GM21515 (cell line): ENCODE data around the gene CAPN7.
"Not testable (repeated sequence)": the region's sequence is repeated elsewhere in the genome, so short reads cannot be mapped to it uniquely, and the experiment has no call there.

Experiments
- ATAC-seq: cut with Tn5 transposase; IDR thresholded peaks from one replicate; pipeline ENCODE4 v1.9.1; 2021; ENCODE audit not compliant: unreplicated experiment

The CAPN7 gene

GRCh38 chr3:15205934-15206661 lies at the start of gene CAPN7:
CAPN7 (plus strand) TSS chr3:15206246; CDS start chr3:15206496, 250 bp downstream.
- peak; percentile 84 for ATAC-seq

- no peak for ATAC-seq
Measured at GRCh38 chr3:15157441-15157840, 48.6 kb upstream of the CAPN7 start.

- no peak for ATAC-seq
Measured at GRCh38 chr3:15159501-15160136, 46.4 kb upstream of the CAPN7 start.

DNA sequence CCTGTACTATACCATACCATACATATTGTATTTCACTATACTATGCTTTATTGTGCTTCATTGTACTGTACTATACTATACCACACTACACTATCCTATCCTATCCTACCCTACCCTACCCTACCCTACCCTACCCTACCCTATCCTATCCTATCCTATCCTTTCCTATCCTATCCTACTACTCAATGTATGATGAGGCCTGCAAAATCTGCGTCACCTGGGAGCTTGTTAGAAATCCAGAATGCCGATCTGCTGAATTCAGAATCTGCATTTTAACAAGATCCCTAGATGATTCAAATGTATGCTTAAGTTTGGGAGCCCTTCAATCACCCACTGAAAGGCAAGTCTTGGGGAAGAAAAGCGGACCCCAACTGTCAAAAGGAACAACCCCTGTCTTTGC lies 45.4 kb upstream of the CAPN7 start:
- ATAC-seq = no peak

DNA sequence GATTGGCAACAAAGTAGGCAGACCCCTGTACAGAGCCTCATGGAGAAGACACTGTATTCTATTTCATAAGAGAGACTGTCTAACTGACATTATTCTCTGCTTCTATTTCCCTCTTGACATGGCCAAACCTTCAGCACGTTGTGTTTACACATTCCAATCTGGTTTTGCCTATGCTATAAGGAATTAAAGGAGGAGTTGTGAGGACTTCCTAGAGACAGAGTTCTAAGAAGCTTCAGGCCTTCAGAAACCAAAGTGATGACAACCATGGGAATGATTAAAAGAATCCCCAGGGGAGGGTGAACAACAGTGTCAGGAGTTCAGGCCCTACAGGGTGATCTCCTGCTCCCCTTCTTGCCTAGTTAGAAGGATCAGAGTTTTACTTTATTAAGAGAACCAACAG lies 44.9 kb upstream of the CAPN7 start:
- ATAC-seq = no peak

- ATAC-seq = not testable (repeated sequence)
Measured at GRCh38 chr3:15163656-15164055, 42.4 kb upstream of the CAPN7 start.

- no peak for ATAC-seq
Measured at GRCh38 chr3:15164340-15164739, 41.7 kb upstream of the CAPN7 start.

DNA sequence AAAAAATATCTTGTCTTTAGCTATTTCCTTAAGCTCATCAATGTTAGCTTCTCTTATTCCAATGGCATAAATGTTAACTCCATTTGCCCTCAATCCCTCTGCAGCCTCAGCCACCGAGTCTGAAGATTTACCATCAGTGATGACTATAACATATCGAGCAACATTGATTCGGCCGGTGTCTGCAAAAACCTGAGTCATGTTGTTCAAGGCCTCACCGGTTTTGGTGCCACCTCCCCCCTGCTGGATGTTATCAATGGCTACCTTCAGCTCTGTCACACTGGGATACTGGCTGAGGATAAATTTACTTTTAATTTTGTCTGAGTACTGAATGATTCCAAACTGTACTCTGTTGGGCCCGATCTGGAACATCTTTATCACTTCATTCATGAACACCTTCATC lies 41.0 kb upstream of the CAPN7 start:
- no peak for ATAC-seq

GRCh38 chr3:15166391-15166790 lies 39.7 kb upstream of the CAPN7 start:
- not testable (repeated sequence) for ATAC-seq

DNA sequence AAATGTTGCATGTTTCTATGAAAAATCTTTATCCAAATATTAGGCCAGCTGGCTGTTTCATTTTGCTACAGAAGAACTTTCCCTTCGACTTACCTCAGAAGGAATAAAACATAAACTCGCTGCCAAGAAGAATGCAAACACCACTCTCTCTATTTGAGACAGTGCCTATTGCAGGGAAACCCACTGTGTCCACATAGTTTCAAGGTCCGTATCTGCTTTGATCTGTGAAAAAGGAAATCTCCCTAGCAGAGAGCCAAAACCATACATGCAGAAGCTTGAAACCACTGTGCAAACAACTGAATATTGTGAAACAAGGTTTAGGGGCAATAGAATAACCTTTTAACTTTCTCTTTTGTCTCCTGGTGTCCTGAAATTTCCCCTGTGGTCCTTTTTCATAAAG lies 35.0 kb upstream of the CAPN7 start:
- no peak for ATAC-seq

GRCh38 chr3:15172806-15173205 lies 33.2 kb upstream of the CAPN7 start:
- ATAC-seq = no peak

DNA sequence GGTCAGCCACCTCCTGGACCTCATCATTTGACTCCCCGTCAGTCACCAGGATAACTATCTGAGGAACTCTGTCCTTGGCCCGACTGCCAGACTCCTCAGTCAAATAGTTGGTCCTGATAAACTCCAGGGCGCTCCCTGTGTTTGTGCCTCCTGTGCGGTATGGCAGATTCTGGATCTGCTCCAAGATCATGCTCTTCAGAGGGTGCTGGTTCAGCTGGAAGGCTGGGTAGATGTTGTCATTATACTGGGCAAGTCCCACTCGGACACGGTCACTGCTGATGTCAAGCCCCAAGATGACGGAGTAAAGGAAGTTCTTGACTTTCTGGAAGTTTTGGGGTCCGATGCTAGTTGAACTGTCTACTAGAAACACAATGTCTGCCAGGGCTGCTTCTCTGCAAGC lies 31.1 kb upstream of the CAPN7 start:
- ATAC-seq = no peak

- ATAC-seq = no peak
Measured at GRCh38 chr3:15175605-15176004, 30.4 kb upstream of the CAPN7 start.

DNA sequence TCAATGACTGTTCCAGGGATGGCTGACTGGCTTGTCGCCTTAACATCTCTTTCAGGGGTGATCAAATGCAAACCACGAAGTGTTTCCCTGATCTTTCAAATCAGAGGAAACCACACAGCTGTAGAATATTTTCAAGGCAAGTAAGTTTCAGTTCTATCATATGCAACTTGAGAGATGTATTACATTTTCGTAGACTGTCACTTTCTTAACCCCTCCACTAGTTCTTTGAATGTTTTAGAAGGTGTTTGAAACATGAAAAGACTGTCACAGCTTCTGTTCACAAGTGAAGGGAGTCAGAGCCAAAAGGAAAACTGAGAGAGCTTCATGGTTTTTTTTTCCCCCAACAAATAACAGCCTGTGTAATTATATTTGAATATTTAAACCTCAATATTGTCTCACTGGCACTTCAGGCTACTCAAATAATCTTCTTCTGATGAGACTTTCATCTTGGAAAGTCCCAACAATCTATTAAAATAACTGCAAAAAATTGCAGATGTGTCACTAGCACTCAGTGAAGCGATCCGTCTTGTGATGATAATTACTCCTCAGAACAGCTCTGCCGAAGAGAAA lies 25.9 kb upstream of the CAPN7 start:
- peak; percentile 58 for ATAC-seq

DNA sequence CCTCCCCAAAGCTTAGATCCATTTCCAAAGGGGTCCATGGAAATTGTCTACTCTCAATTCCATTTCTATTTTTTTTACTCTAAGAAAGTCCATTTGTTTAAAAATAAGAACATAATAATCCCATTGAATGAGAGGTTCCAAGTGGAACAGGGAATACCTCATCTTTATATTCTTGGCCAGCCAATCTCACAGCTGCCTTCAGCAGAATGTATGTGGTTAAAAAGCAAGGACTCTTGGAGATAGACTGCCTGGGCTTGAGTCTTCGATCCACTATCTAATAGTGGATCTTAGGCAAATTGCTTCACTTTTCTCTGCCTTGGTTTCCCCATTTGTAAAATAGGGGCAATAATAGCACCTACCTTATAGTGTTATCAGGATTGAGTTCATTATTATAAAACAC lies 24.5 kb upstream of the CAPN7 start:
- ATAC-seq = no peak

DNA sequence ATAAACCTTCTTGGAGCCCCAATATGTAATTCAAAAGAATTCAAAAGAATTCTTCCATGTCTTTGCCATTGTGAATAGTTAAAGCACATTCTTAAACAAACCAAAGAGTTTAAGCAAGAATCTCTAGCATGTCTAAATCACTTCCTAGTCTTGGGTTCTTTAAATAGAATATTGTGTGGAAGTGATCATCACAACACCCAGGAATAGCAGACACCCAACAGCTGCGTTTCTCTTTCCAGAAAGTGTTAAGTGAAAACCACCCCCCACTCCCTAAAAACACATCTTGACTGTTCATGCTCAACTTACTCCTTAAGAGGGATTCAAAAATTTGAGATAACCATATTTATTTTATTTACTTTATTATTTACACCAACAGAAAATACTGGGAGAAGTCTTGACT lies 24.1 kb upstream of the CAPN7 start:
- no peak for ATAC-seq

DNA sequence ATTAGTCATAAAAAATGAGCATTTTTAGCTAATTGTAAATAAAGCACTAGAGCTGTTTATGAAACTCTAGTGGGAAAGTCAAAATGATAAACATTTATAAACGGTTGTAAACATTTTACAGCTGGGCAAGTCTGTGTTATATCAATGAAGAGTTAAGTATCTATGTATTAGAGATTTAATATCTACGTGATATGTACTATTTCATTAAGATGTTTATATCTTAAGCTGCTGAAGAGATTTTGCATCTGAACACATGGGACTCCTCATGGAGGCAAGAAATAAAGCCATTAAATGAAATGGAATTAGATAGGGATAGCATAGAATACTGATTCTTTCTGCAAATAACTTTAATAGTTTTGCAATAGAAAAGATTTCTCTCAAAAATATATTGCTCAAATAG lies 23.0 kb upstream of the CAPN7 start:
- no peak for ATAC-seq

DNA sequence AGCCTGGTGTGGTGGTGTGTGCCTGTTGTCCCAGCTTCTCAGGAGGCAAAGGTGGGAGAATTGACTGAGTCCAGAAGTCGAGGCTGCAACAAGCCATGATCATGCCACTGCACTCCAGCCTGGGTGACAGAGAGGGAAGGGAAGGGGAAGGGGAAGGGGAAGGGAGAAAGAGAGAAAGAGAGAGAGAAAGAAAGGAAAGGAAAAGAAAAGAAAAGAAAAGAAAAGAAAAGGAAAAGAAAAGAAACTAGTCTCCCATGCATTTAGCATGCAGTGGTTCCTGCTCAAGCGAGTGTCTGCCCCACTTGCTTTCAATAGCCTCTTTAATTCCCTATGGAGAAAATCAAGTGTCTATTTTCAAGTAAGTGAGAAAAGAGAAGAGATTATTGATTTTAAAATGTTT lies 20.6 kb upstream of the CAPN7 start:
- no peak for ATAC-seq

DNA sequence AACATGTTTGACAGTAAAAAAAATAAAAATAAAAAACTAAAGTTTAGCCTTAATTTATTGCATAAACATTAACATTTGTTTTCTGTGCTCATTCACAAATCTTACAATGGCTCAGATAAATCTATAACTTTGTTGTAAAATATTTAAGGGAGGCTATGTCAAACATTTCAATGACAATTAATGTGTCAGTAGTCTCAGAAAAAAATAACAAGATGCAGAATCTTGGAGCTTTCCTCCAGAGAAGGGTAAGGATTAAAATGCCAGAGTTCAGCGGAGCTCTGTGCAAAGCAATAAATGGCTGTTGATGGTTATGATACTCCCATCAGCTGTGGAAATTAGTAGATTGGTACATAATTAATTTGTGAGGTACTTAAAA lies 20.0 kb upstream of the CAPN7 start:
- no peak for ATAC-seq

DNA sequence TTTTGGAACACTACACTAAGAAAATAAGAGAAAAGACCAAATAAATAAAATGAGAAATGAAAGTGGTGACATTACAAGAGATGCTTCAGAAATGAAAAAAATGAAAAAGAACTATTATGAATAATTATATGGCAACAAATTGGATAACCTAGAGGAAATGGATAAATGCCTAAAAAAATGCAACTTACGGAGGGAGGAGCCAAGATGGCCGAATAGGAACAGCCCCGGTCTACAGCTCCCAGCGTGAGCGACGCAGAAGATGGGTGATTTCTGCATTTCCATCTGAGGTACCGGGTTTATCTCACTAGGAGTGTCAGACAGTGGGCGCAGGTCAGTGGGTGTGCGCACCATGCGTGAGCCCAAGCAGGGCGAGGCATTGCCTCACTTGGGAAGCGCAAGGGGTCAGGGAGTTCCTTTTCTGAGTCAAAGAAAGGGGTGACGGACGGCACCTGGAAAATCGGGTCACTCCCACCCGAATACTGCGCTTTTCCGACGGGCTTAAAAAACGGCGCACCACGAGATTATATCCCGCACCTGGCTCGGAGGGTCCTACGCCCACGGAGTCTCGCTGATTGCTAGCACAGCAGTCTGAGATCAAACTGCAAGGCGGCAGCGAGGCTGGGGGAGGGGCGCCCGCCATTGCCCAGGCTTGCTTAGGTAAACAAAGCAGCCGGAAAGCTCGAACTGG lies 19.4 kb upstream of the CAPN7 start:
- not testable (repeated sequence) for ATAC-seq

DNA sequence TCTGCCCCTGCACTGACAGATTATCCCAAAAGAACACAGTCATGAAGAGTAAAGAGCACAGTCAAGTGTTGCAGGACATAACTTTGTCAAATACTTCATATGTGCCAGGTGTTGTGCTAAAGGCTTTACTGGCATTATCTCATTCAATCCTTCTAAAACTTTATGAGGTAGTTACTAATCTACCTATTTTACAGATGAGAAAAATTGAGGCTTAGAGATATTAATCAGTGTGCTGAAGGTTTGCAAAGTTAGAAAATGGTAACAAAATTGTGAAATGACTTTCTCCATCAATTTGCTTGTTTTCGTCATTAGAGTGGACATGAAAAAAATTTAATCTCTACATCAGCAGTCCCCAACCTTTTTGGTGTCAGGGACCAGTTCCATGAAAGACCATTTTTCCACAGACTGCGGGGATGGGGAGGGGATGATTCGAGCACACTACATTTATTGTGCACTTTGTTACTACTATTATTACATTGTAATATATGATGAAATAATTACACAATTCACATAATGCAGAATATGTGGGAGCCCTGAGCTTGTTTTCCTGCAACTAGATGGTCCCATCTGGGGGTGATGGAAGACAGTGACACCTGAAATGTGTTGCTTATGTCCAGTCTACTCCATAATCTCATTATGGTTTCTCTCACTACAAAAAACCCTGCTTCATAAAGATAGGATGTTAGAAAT lies 8.6 kb upstream of the CAPN7 start:
- ATAC-seq = no peak
